Right atrium auricular region (tissue), 2 donors: ENCODE results near the gene CARMIL1. TPM values are rescaled to one million over a fixed set of nuclear protein-coding genes. Genes with fewer than 3 reads are reported as not detected.

Experiments used
- DNase-seq: peaks from one replicate; pipeline ENCODE4 v3.0.0-alpha.2; 2019; ENCODE audit warnings: low spot score
- H3K27ac ChIP-seq, 2 donors: fragments of 200-600 bp; sonication (generic); 1 replicate in 1 of 2; 2 replicates in 1 of 2; pipeline ENCODE4 v1.5.1; 2016 to 2019
- H3K27me3 ChIP-seq, 2 donors: fragments of 200-600 bp; sonication (generic); one replicate each; pipeline versions ENCODE4 v1.5.1 to v1.6.0; 2017 to 2019
- H3K36me3 ChIP-seq: fragments of 200-600 bp; sonication (generic); one replicate; pipeline ENCODE4 v1.5.1; 2016
- H3K4me1 ChIP-seq, 2 donors: fragments of 200-600 bp; sonication (generic); one replicate each; pipeline versions ENCODE4 v1.5.1 to v1.6.0; 2017 to 2019
- H3K4me3 ChIP-seq, 2 donors: fragments of 200-600 bp; sonication (generic); 1 replicate in 1 of 2; 2 replicates in 1 of 2; pipeline ENCODE4 v1.5.1; 2017 to 2019; ENCODE audit warnings: mild to moderate bottlenecking in 1 of 2, moderate library complexity in 1 of 2
- H3K9me3 ChIP-seq, 2 donors: fragments of 200-600 bp; sonication (generic); one replicate each; pipeline ENCODE4 v1.5.1; 2019
- total RNA-seq, 2 donors: library from RNA; depleted of rRNA; stranded (reverse); fragments of >200 nt; gene quantifications; one replicate each; pipeline ENCODE4 v1.1.0, GENCODE V29; 2016
- TF ChIP-seq, protein P1 (sequence below), 2 donors: fragments of 200-600 bp; sonication (generic); IDR thresholded peaks; one replicate each; pipeline ENCODE4 v1.5.1; 2019; ENCODE audit warnings: antibody characterized with exemption in 2 of 2

The CARMIL1 gene
- total RNA-seq, 2 donors from 2014 or later: 7.9 to 29.4 TPM

DNA sequence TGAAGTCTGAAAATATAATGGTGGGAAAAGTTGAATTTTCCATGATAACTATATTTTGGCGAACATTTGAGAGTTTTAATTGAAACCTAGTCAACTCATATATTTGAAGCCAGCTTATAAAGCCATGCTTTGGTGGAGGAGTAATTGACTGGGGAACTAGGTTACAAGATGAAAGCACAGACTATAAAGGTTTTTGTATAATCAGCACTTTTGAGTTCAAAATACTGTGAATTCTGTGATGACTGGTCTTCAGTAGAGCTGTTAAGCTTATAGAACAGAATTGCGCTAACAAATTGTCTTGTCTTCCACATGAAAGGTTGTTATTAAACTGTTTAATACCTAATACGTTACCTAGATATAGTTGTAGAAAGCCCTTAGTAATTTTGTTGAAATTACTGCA is 213.8 kb downstream of the CARMIL1 start:
- H3K27me3 ChIP-seq: no peaks in the 10 kb centered on the region
- TF ChIP-seq, protein P1, sequence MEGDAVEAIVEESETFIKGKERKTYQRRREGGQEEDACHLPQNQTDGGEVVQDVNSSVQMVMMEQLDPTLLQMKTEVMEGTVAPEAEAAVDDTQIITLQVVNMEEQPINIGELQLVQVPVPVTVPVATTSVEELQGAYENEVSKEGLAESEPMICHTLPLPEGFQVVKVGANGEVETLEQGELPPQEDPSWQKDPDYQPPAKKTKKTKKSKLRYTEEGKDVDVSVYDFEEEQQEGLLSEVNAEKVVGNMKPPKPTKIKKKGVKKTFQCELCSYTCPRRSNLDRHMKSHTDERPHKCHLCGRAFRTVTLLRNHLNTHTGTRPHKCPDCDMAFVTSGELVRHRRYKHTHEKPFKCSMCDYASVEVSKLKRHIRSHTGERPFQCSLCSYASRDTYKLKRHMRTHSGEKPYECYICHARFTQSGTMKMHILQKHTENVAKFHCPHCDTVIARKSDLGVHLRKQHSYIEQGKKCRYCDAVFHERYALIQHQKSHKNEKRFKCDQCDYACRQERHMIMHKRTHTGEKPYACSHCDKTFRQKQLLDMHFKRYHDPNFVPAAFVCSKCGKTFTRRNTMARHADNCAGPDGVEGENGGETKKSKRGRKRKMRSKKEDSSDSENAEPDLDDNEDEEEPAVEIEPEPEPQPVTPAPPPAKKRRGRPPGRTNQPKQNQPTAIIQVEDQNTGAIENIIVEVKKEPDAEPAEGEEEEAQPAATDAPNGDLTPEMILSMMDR (IDR thresholded peaks at IDR 0.05): no peak
- no peaks in the 10 kb centered on the region for H3K36me3 ChIP-seq
- no peak overlapping the region for H3K4me3 ChIP-seq
- H3K4me1 ChIP-seq: peaks cover 0 to 7% of the 10 kb centered on the region in 2 donors
- no peaks in the 10 kb centered on the region for H3K9me3 ChIP-seq
- DNase-seq: no peak
- H3K27ac ChIP-seq: no peak overlapping the region

DNA sequence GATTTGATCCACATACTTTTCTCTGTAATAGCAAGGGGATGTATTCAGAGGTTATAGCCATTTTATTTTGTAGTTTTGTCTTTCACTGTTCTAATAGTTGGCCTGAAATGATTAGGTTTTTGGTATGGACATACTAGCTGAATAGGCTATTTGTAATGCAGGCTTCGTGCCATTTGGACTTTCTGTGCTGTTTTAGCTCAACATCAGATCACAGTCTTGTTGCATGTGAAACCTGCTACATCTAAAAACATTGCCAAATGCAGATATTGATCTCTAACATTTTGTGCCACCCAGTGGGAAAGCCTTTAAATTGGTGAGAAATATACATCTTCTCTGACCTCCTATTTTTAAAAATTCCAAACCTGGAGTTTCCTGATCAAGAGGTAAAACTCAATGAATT is 215.3 kb downstream of the CARMIL1 start:
- H3K4me3 ChIP-seq: no peak overlapping the region
- no peaks in the 10 kb centered on the region for H3K36me3 ChIP-seq
- TF ChIP-seq, protein P1 (IDR thresholded peaks at IDR 0.05): no peak
- no peak overlapping the region for H3K27ac ChIP-seq
- no peak for DNase-seq
- H3K27me3 ChIP-seq: no peaks in the 10 kb centered on the region
- peaks cover 0 to 7% of the 10 kb centered on the region in 2 donors for H3K4me1 ChIP-seq
- no peaks in the 10 kb centered on the region for H3K9me3 ChIP-seq

DNA sequence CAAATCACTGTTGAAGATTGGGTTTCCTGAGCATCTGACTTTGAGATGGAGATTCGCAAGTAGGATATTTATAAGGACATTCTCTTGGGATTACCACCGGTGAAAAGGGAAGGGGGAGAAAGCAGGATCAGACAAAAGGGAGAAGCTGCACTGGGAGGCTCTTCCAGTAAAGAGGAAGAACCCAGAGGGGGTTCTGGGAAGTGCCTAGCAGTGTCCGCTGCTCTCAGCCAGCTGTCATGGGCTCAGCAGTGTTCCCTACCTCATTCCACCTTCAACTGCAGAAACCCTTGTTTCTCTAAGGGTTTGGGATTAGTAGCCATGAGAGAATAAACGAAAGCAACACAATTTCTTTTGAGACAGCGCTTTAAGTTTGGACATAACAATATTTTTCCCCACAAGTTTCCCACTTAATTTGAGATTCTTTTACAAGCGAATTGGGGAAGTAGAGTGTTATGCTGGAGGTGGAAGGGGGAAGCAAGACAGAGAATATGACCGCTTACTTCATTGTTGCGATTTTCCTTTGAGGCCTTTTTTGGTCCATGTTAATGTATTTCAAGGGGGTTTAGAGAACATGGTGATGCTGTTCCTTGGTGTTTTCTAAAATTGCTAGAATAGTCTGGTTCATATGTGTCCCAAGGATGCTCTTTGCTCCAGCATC is 218.3 kb downstream of the CARMIL1 start:
- TF ChIP-seq, protein P1 (IDR thresholded peaks at IDR 0.05): no peak
- Histone ChIP-seq H3K27me3 (no peaks in the 10 kb centered on the region), H3K27ac (no peak overlapping the region)

DNA sequence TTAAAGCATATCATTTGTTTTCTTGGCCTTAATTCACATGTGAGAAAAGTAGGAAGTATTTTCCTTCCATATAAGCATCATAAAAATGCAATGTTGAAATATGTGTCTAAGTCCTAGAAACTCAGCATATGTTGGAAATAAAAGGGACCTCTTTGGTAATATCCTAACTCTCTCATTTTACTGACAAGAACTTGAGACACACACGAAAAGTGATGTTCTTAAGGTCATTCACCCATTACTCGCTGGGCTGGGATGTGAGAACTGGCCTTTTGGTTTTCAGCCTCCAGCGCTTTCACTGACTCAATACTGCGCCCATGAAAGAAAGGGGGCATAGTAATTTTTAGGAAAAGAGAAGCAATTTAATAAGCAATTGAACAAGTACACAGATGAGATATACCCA is 219.3 kb downstream of the CARMIL1 start:
- TF ChIP-seq, protein P1 (IDR thresholded peaks at IDR 0.05): no peak
- Histone ChIP-seq H3K36me3 (no peaks in the 10 kb centered on the region), H3K27me3 (no peaks in the 10 kb centered on the region), H3K4me3 (no peak overlapping the region), H3K4me1 (no peaks in the 10 kb centered on the region), H3K27ac (no peak overlapping the region), H3K9me3 (no peaks in the 10 kb centered on the region)
- DNase-seq: no peak

More for the DNA sequence above, 218.3 kb downstream of the CARMIL1 start:
- no peak overlapping the region for H3K4me3 ChIP-seq
- H3K9me3 ChIP-seq: no peaks in the 10 kb centered on the region
- H3K36me3 ChIP-seq: no peaks in the 10 kb centered on the region
- no peaks in the 10 kb centered on the region for H3K4me1 ChIP-seq
- no peak for DNase-seq

DNA sequence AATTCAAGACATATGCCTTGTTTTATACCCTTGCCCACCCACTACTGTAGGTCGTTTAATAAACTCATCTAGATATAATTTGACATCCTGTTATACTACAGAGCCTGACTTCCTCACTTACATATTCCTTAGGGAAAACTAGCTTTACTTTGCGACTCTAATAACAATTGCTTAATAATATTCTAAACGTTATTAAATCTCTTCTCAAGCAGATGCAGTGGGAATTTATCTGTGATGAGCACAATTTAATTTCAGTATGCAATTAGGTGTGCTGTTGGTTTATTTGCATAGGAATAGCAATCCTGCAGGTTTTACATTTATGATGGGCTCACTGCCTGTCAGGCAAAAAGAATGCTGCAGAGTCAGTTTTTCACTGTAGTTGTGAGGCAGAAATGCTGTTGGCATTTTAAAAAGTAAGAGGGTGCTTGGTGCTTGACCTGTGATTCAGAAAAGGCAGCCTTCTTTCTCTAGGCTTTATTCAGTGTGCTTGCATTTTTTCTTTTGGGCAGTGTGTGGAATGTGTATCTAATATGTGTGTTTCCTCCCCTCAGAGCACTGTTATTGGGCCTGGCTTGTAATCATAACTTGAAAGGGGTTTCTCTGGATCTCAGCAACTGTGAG is 220.6 kb downstream of the CARMIL1 start:
- no peak overlapping the region for H3K4me3 ChIP-seq
- no peaks in the 10 kb centered on the region for H3K4me1 ChIP-seq
- TF ChIP-seq, protein P1 (IDR thresholded peaks at IDR 0.05): no peak
- H3K27me3 ChIP-seq: no peaks in the 10 kb centered on the region
- H3K9me3 ChIP-seq: no peaks in the 10 kb centered on the region
- H3K27ac ChIP-seq: no peak overlapping the region
- H3K36me3 ChIP-seq: no peaks in the 10 kb centered on the region
- DNase-seq: no peak
